ENCODE data around the gene DMRTA1.
A peak's percentile ranks its signal among the peaks of the same experiment; 100 is the strongest.
"Not testable (repeated sequence)": the region's sequence is repeated elsewhere in the genome, so short reads cannot be mapped to it uniquely, and the experiment has no call there.

The DMRTA1 gene

GRCh38 chr9:22469928-22470544 lies 23.4 kb downstream of the DMRTA1 start:
- peak; percentile 12 for DNase-seq

GRCh38 chr9:22481566-22481965 lies 34.9 kb downstream of the DMRTA1 start:
- DNase-seq, result no peak

- DNase-seq, result no peak
Measured at GRCh38 chr9:22483528-22484070, 37.0 kb downstream of the DMRTA1 start.

DNA sequence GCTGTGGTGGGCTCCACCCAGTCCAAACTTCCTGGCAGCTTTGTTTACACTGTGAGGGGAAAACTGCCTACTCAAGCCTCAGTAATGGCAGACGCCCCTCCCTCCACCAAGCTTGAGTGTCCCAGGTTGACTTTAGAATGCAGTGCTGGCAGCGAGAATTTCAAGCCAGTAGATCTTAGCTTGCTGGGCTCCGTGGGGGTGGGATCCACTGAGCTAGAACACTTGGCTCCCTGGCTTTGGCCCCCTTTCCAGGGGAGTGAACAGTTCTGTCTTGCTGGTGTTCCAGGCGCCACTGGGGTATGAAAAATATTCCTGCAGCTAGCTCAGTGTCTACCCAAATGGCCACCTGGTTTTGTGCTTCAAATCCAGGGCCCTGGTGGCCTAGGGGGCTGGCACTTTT lies 49.6 kb downstream of the DMRTA1 start:
- DNase-seq, result not testable (repeated sequence)

All from DMS79 treated with DMSO at 0.1 percent for 48 hours (cell line).